Activated B cell treated with CpG ODN at 0.5 μM for 24 hours (primary cell): ENCODE measurements around the gene KIRREL3. TPM values are rescaled to one million over a fixed set of nuclear protein-coding genes. Genes with fewer than 3 reads are reported as not detected.

Experiments
- ATAC-seq: fragments of 200-7000 bp; cut with Tn5 transposase; one replicate; pipeline ENCODE4 v1.10.0; 2021; ENCODE audit warnings: low read depth, mild to moderate bottlenecking, moderate library complexity
- CTCF ChIA-PET: fragments of 350-600 bp; sonication (Branson Sonifier 250); formaldehyde crosslinking; loops from one replicate; lab custom pipeline; 2021; ENCODE audit warnings: antibody characterized with exemption; lab: Charles Lee
- POLR2A ChIA-PET: fragments of 350-600 bp; sonication (Branson Sonifier 250); formaldehyde crosslinking; loops from one replicate; lab custom pipeline; 2021; ENCODE audit warnings: antibody characterized with exemption; lab: Charles Lee
- DNase-seq: peaks from one replicate; pipeline ENCODE4 v3.0.0; 2022
- H3K27ac Mint-ChIP-seq: one replicate; pipeline ENCODE4 v1.8.0; 2020; ENCODE audit warnings: mixed read lengths
- H3K27me3 Mint-ChIP-seq: one replicate; pipeline ENCODE4 v1.8.0; 2021; ENCODE audit warnings: mixed read lengths
- H3K36me3 Mint-ChIP-seq: one replicate; pipeline ENCODE4 v1.8.0; 2021; ENCODE audit warnings: low read depth, mixed read lengths
- H3K4me1 Mint-ChIP-seq: one replicate; pipeline ENCODE4 v1.8.0; 2021; ENCODE audit warnings: mixed read lengths
- H3K4me3 Mint-ChIP-seq: one replicate; pipeline ENCODE4 v1.8.0; 2020; ENCODE audit warnings: mild to moderate bottlenecking, mixed read lengths
- H3K9me3 Mint-ChIP-seq: one replicate; pipeline ENCODE4 v1.8.0; 2020; ENCODE audit warnings: mixed read lengths
- intact Hi-C: fragments of 100-400 bp; cut with micrococcal nuclease; formaldehyde crosslinking; loops from one replicate; pipeline ENCODE4 v1.15.1; 2024
- total RNA-seq: library from RNA; stranded (reverse); gene quantifications from 2 replicates; pipeline ENCODE4 v1.2.3, GENCODE V29; 2022
- TF ChIP-seq, protein P1 (sequence below): fragments of 200-600 bp; IDR thresholded peaks from one replicate; pipeline ENCODE4 v1.8.0; 2022; ENCODE audit warnings: antibody characterized with exemption, mild to moderate bottlenecking

The KIRREL3 gene
- total RNA-seq, 1 donor from 2014 or later, result not detected

DNA sequence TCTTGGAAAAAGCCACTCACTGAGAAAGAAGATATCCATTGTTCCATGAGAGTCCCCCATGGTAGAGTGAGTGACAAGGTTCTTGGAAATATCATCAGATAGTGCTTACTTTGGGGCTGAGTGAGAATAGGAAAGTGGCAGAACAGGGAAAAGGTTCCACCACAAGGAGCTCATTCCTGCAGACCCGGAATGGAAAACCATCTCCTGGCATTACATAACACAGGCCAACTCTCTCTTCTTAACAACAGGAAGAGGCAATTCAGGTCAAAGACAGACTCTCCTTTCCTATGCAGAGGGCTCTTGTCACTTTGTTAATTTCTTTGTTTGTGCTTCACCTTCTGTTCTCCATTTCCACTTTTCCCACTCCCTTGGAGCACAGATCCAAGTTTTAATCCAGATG, 259.7 kb downstream of the KIRREL3 start:
- no peaks in the 10 kb centered on the region for H3K4me1 Mint-ChIP-seq
- ATAC-seq (no peak), DNase-seq (no peak)
- ChIA-PET CTCF (no interaction called here), POLR2A (no interaction called here)
- H3K4me3 Mint-ChIP-seq, result no peak overlapping the region
- H3K36me3 Mint-ChIP-seq, result no peaks in the 10 kb centered on the region
- TF ChIP-seq, protein P1, sequence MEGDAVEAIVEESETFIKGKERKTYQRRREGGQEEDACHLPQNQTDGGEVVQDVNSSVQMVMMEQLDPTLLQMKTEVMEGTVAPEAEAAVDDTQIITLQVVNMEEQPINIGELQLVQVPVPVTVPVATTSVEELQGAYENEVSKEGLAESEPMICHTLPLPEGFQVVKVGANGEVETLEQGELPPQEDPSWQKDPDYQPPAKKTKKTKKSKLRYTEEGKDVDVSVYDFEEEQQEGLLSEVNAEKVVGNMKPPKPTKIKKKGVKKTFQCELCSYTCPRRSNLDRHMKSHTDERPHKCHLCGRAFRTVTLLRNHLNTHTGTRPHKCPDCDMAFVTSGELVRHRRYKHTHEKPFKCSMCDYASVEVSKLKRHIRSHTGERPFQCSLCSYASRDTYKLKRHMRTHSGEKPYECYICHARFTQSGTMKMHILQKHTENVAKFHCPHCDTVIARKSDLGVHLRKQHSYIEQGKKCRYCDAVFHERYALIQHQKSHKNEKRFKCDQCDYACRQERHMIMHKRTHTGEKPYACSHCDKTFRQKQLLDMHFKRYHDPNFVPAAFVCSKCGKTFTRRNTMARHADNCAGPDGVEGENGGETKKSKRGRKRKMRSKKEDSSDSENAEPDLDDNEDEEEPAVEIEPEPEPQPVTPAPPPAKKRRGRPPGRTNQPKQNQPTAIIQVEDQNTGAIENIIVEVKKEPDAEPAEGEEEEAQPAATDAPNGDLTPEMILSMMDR, result no peak
- peaks cover 2% of the 10 kb centered on the region for H3K27me3 Mint-ChIP-seq
- intact Hi-C loops, result no loop called here
- no peaks in the 10 kb centered on the region for H3K9me3 Mint-ChIP-seq
- H3K27ac Mint-ChIP-seq, result no peak overlapping the region

DNA sequence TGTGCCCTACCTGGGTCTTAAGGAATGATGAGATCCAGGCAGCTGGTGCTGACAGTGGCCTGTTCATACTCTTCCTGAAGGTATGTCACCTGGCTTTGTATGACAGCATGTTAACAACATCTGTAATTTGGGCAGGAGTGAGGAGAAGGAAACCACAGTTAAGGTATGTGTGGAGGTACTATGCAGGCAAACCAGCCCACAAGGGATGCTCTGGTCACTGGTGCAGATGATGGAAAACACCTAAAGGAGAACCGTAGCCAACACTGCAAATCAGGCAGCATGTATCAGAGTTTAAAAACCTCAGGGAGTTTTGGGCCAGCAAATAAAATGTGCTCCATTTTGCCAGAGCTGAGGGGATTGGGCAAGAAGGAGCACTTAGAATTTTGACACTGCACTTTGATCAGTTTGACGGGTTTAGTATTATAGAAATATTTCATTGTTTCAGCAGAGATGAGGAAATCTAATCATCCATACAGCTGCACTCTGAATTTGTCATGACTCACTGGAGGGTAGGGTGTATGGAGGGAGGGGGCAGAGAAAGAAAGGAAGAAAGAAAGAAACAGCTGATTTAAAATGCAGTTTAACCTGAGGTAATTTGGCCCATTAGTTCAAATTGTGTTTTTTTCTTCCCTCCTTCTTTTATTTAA, 260.9 kb downstream of the KIRREL3 start:
- no peaks in the 10 kb centered on the region for H3K4me1 Mint-ChIP-seq
- no peaks in the 10 kb centered on the region for H3K36me3 Mint-ChIP-seq
- ChIA-PET CTCF (no interaction called here), POLR2A (no interaction called here)
- peaks cover 2% of the 10 kb centered on the region for H3K27me3 Mint-ChIP-seq
- DNase-seq, result no peak
- no peak overlapping the region for H3K4me3 Mint-ChIP-seq
- H3K27ac Mint-ChIP-seq, result no peak overlapping the region
- TF ChIP-seq, protein P1, result no peak
- no peak for ATAC-seq
- intact Hi-C loops, result no loop called here
- no peaks in the 10 kb centered on the region for H3K9me3 Mint-ChIP-seq

DNA sequence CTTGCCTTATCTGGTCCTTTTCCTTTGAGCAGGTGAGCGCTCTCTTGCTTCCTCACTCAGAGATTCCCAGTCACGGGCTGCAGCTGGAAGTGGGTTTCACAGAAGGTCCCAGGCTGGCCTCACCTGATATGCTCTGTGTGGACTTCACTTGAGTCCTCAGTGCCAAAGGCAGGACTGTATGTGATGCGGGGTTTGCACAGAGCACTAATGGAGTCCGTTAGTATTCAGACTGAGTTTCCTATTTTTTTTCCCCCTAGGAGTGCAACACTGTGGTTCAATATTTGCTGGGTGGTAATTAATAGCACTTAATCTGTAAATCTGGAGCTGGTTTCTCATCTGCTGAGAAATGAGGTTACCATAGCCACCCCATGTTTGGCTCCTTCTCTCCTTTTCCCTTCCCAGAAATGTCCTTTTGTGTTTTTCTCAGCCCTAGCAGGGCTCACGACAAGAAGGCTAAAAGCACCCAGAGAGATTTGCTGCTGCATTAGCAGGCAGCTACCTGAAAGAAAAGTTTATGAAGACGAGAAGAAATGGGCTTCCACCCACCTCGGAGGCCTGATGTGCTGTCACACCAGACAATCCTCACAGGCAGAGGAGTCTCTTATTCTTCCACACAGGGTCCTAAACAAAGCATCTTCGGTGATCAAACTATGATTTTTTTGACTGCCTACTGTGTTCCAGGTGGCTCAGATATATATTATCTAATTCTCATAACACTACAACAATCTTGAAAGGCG, 262.1 kb downstream of the KIRREL3 start:
- ChIA-PET POLR2A (no interaction called here), CTCF (no interaction called here)
- Mint-ChIP-seq H3K4me1 (no peaks in the 10 kb centered on the region), H3K27me3 (peaks cover 2% of the 10 kb centered on the region), H3K27ac (no peak overlapping the region), H3K36me3 (no peaks in the 10 kb centered on the region), H3K9me3 (no peaks in the 10 kb centered on the region), H3K4me3 (no peak overlapping the region)
- intact Hi-C loops, result no loop called here
- TF ChIP-seq, protein P1, result no peak
- DNase-seq (no peak), ATAC-seq (no peak)

DNA sequence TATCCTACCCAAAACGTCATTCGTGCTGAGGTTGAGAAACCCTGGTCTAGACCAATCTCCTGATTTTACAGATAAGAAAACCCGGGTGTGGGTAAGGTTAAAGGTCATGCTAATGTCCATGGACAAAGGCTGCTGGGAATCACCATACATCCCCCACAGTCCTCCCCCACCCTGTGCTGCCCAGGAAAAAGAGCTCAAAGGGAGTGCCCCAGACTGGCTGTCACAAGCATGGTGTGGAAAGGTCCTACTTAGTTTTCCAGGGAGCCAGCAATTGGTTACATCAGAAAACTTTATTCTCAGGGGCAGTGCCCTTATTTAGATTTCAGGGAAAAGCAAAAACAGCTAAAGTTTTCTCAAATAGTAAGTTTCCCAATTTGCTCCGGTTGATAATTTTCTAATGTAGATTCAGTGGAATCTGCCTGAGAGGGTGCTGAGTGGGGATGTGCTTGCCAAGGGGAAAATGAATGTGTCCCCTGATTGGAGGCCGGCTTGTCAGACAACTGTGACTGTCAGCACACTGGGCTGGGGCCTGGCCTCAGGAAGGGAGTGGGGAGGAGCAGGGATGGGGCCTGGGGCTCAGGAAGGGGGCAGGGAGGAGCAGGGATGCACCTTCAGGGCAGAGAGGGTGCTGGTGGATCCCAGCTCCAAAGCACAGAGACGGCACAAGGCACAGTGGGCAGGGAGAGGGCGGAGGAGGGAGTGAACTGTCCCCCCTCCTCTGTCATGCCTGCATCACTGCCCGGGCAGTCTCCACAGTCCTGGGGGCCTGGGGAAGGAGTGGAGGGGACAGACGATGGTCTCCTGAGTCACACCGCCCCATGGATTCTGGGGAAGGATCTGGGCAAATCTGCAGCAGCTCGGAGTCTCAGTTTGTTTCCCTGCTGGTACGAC, 263.6 kb downstream of the KIRREL3 start:
- POLR2A ChIA-PET, result no interaction called here
- no peaks in the 10 kb centered on the region for H3K36me3 Mint-ChIP-seq
- DNase-seq (no peak), ATAC-seq (no peak)
- no peak overlapping the region for H3K4me3 Mint-ChIP-seq
- CTCF ChIA-PET, result no interaction called here
- H3K4me1 Mint-ChIP-seq, result no peaks in the 10 kb centered on the region
- no peak overlapping the region for H3K27ac Mint-ChIP-seq
- intact Hi-C loops, result no loop called here
- peaks cover 2% of the 10 kb centered on the region for H3K27me3 Mint-ChIP-seq
- TF ChIP-seq, protein P1, result no peak
- H3K9me3 Mint-ChIP-seq, result no peaks in the 10 kb centered on the region

DNA sequence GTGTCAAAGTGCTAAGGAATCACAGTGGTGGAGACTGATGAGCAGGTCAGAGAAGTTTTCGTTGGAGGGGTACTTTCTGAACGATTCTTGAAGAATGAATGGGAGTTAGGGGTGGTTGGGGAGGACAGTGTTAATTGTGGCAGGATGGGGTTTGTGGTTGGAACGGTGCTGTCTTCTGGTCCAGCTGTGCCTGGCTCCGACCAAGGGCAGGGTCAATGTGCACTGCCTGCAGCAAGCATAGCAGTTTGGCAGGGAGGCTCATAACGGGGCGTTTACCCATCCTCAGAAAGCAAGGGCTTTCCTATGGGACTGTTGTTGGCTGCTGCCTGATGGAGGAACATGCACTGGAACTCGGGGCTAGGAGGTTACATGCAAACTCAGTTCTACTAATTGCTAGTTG, 265.8 kb downstream of the KIRREL3 start:
- H3K9me3 Mint-ChIP-seq, result no peaks in the 10 kb centered on the region
- no peak overlapping the region for H3K27ac Mint-ChIP-seq
- no peaks in the 10 kb centered on the region for H3K4me1 Mint-ChIP-seq
- ChIA-PET POLR2A (no interaction called here), CTCF (no interaction called here)
- ATAC-seq, result no peak
- H3K27me3 Mint-ChIP-seq, result peaks cover 2% of the 10 kb centered on the region
- intact Hi-C loops, result no loop called here
- DNase-seq, result no peak
- no peaks in the 10 kb centered on the region for H3K36me3 Mint-ChIP-seq
- TF ChIP-seq, protein P1, result no peak
- no peak overlapping the region for H3K4me3 Mint-ChIP-seq
